Neuron (in vitro differentiated cells): ENCODE data around the gene BRME1.

ENCODE experiments used
- H2AFZ ChIP-seq: one replicate; pipeline ENCODE4 v1.6.1; 2013; ENCODE audit warnings: low read depth, mild to moderate bottlenecking, inconsistent platforms, low read length, moderate library complexity
- H3K27me3 ChIP-seq: one replicate; pipeline ENCODE4 v1.6.1; 2013; ENCODE audit warnings: low read length; ENCODE audit not compliant: insufficient read depth
- H3K36me3 ChIP-seq: one replicate; pipeline ENCODE4 v1.6.1; 2013; ENCODE audit warnings: low read length; ENCODE audit not compliant: insufficient read depth
- H3K4me1 ChIP-seq: one replicate; pipeline ENCODE4 v1.6.1; 2013; ENCODE audit warnings: low read length; ENCODE audit not compliant: insufficient read depth
- H3K4me3 ChIP-seq: 2 replicates; pipeline ENCODE4 v1.5.1; 2013; ENCODE audit warnings: mild to moderate bottlenecking, low read length, moderate library complexity
- H3K9me3 ChIP-seq: one replicate; pipeline ENCODE4 v1.6.1; 2013; ENCODE audit warnings: low read length

BRME1 gene

DNA sequence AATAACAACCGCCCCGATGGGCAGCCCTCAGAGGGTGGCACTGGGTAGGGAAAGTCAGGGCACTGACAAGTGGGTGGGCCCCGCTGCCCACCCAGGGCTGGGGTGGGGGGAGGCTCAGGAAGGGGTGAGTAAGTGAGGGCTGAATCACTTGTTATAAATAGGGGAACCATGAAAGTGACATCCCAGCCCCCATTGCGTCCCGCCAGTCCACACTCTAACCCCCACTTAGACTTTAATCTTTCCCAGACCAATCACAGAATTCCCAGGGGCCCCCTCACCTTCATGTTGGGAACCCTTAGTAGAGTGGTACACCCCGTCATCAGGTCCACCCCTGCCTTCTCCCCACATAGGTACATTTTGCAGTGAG, 66.0 kb downstream of the BRME1 start:
- H3K4me1 ChIP-seq: peaks cover 23% of the 10 kb centered on the region
- H3K36me3 ChIP-seq: no peaks in the 10 kb centered on the region
- no peak overlapping the region for H3K4me3 ChIP-seq

DNA sequence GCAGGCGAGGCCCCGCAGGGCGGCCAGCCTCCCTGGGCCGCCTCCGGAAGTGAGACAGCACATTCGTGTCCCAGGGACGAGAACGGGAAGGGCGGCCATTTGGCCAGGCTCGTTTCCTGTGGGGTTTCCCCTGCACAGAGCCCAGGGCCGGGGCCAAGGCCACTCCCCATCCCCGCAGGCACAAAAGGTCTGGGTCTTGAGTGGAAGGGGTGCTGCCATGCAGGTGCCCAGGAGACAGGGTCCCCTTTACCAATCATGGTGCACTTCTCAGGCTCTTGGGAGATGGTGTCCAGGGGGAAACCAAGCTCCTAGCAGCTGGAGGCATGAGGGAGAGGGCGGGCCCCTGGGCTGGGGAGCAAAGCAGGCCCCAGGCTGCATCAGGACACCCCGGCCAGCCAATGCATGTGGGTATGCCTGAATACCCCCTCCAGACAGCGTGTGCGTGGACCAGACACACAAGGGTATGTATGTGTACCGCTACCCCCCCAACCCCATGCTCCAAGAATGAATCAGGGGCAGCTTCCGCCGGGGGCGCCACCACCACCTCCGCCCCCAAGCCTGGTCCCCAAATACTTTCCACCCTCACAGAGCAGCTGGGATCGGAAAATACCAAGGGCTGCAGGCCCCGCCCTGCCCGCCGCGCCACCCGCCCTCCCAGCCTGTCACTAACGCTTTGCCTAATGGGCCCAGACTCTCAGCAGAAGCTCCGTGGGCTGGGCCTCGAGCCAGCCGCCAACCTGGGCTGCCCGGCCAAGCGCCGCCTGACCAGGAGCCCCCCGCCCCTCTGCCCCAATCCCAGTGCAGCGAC, 66.6 kb downstream of the BRME1 start:
- Histone ChIP-seq H3K36me3 (no peaks in the 10 kb centered on the region), H3K27me3 (no peaks in the 10 kb centered on the region), H3K4me3 (no peak overlapping the region), H2AFZ (no peak overlapping the region), H3K9me3 (no peaks in the 10 kb centered on the region), H3K4me1 (peaks cover 22% of the 10 kb centered on the region)

More for the DNA sequence above, 66.0 kb downstream of the BRME1 start:
- Histone ChIP-seq H3K9me3 (no peaks in the 10 kb centered on the region), H2AFZ (no peak overlapping the region), H3K27me3 (no peaks in the 10 kb centered on the region)

DNA sequence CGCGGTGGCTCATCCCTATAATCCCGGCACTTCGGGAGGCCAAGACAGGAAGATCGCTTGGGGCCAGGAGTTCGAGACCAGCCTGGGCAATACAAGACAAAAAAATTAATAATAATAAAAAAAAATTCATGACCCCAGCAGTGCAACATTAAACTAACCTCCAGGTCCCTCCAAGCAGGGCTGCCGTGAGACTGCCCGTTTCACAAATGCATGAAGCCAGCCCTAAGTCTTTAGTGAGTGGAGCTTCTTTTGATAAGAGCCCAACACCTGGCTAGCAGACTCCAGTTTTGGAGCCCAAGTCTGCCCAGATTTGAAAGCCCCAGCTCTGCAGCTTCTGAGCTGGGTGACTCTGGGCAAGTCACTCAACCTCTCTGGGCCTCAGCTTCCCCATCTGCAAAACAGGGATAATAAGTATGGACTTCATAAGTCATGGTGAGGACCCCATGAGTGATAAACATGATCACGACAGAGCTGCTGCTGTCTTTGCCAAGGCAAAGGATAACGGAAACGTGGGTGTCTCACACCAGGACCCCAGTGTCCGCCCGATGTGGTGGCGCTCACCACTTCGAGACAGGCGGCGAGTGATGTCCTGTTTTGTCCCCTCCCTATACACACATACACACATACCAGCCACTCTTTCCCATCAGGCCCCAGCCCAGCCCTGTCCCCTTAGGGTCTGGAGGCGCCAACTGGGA, 67.3 kb downstream of the BRME1 start:
- Histone ChIP-seq H2AFZ (no peak overlapping the region), H3K4me3 (no peak overlapping the region), H3K4me1 (peaks cover 14% of the 10 kb centered on the region), H3K9me3 (no peaks in the 10 kb centered on the region), H3K27me3 (no peaks in the 10 kb centered on the region), H3K36me3 (no peaks in the 10 kb centered on the region)

DNA sequence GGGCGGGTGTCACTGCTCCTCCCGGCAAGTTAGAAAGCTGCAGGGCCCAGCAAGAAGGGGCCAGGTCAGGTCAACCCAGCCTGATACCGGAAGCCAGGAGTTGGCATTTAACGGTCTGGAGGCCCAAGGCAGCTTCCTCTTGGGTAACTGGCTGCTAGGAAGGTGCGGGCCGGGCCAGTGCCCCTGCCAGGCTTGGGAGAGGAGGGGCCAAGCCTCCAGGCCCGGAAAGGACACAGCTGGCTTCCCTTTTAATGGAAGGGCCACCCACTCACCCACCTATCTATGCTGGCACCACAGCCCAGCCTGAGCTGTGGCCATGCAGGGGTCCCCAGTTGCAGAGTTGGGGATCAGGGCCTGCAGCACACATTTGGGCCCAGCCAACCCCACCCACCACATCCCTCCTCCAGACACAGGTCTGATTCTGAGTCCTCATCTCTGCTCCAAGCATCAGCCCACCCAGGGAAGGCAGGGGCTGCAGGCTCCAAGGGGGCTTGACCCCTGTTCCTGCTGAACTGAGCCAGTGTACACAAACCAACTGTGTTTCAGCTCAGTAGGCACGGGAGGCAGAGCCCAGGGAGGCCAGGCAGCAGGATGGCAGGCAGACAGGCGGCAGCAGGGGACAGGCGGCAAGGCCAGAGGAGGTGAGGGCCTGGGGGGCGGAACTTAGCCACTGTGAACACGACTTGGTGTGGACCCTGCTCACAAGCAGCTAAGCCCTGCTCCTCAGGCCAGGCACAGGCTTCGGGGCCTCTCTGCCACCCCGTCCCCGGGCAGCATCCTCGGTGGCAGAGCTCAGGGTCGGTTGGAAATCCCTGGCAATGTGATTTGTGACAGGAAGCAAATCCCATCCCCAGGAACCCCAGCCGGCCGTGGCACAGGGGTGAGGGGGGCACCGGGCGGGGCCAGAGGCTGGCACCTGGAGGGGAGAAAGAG, 69.9 kb downstream of the BRME1 start:
- no peak overlapping the region for H3K4me3 ChIP-seq
- no peaks in the 10 kb centered on the region for H3K4me1 ChIP-seq

DNA sequence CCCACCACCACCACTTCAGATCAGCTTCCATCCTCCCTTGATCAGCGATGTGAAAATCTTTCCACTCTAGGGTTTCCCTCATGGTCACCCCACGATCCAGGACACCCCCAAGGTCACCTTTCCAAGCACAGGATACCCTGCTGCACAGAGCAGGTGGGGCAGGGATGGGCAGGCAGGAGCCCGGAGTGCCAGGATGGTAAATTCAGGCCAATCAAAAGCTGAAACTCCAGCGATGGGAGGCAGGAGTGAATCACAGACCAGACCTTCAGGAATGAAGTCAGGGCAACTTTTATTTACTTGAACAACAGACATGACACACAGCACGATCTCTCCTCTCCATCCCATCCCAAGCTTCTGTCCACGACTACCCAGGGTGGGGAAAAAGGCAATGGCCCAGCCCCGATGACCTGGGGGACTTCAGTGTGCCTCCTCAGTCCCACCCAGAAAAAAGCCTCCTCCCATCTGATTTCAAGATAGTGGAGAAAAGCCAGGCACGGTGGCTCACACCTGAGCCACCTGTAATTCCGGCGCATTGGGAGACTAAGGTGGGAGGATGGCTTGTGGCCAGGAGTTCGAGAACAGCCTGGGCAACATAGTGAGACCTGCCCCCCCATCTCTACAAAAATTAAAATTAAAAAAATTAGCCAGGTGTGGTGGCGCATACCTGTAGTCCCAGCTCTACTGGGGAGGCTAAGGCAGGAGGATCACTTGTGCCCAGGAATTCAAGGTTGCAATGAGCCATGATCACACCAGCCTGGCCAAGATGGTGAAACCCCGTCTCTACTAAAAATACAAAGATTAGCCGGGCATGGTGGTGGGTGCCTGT, 71.5 kb downstream of the BRME1 start:
- no peaks in the 10 kb centered on the region for H3K4me1 ChIP-seq
- H2AFZ ChIP-seq: no peak overlapping the region
- peaks cover 15% of the 10 kb centered on the region for H3K36me3 ChIP-seq
- H3K27me3 ChIP-seq: no peaks in the 10 kb centered on the region
- no peak overlapping the region for H3K4me3 ChIP-seq
- H3K9me3 ChIP-seq: peaks cover 5% of the 10 kb centered on the region

More for the DNA sequence above, 69.9 kb downstream of the BRME1 start:
- Histone ChIP-seq H3K9me3 (no peaks in the 10 kb centered on the region), H3K36me3 (peaks cover 1% of the 10 kb centered on the region), H3K27me3 (no peaks in the 10 kb centered on the region), H2AFZ (no peak overlapping the region)

DNA sequence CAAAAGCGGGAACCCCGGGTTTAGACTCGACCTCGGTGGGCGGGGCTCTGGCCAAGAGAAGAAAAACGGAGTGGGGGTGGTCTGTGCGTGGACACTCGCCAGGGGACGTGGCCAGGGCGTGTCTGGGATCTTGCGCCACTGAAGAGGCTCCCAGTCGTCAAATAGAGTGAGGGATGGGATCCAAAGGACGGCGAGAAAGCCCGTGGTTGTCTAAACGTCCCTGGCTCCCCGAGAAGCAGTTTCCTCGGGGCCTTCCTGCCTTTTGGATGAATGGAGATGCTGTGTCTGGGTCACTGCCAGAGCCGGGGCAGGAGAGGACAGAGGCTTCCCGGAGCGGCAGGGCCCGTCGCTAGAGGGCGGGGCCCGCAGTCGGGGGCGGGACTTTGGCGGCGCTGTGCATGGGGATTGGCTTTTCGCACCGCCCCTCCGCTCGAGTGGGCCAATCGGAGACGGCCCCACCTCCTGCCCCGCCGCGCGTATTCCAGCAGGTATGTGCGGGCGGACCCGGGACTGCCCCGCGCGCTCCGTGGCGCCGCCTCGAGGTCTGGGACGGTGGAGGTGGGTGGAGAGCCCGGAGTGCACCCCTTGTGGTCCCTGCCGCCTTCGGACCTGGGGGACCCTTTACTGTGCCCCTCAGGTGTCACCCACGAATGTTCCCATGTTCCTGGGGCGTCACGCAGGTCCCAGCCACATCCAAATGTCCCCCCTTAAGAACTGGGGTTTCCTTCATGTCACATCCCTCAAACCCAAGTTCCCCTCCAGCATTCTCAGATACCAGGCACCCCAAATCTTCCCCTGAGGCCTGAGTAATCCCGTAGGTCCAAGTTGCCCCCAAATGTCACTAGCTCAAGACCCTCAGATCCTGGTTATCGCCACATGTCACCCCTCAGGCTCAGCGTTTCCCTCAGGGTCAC, 72.3 kb downstream of the BRME1 start:
- Histone ChIP-seq H3K4me1 (no peaks in the 10 kb centered on the region), H3K27me3 (no peaks in the 10 kb centered on the region), H3K4me3 (no peak overlapping the region), H3K36me3 (peaks cover 18% of the 10 kb centered on the region), H3K9me3 (peaks cover 5% of the 10 kb centered on the region), H2AFZ (no peak overlapping the region)
